NCI-H1092 treated with DMSO at 0.1 percent for 48 hours (cell line): ENCODE measurements around the gene LRTM2.

ENCODE experiments used
- DNase-seq: peaks from one replicate; lab custom pipeline; 2025; lab: John Stamatoyannopoulos, UW

Gene LRTM2

DNA sequence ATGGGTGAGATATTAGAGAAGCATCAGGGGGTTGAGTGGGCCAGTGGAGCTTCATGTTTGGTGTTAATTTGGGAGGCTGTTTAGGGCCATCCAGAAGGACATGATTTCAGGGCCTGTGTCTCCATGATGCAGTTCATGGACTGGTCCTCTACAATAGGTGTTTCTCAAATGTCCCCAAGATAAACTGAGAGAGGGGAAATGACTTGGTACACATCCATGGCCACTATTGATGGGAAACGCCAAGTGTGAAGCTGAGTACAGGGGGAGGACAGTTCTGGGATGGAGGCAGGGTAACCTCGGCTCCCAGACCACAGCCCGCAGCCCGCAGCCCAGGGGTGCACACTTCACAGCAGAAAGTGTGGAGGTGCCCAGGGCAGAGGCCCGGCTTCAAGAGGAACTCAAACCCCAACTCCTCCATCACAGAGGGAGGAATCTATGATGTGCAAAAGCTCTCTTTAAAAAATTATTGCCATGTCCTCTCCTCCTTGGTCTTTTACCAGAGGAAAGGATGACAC, 64.8 kb downstream of the LRTM2 start:
- DNase-seq, result no peak

DNA sequence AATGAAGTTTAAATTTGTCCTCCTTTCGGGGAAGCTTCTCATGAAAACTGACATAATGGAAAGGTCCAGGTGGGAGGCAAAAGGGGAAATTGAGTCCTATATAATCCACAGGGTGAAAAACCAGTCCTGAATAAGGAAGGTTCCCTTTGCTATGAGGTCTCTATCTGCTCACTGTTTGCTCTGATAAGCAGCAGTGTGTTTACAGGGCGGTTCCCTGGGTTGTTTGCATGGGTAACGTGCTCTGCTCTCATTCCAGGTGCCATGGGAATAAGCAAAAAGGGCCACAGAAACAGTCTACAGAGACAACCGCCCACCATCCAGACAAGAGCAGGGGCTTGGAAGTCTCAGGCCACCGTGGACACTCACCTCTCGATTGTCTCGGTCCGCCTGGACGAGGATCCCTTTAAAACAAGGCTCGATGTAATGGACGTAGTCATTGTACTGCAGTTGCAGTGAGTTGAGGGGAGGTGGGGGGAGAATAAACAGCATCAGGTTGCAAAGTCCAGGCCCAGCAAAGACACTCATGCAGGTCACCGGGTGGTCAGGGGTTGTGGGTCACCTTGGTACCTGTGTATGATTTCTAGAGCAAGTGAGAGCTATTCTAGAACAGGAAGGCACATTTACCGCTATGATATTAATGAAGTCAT, 65.4 kb downstream of the LRTM2 start:
- DNase-seq, result no peak
